Measurements from ENCODE around the gene CACNA1I. TPM values are rescaled to one million over a fixed set of nuclear protein-coding genes. Genes with fewer than 3 reads are reported as not detected.

CACNA1I gene
- total and polyA plus RNA-seq, 11 donors: 0.01 to 0.07 (median 0.04) TPM; not detected in 6

DNA sequence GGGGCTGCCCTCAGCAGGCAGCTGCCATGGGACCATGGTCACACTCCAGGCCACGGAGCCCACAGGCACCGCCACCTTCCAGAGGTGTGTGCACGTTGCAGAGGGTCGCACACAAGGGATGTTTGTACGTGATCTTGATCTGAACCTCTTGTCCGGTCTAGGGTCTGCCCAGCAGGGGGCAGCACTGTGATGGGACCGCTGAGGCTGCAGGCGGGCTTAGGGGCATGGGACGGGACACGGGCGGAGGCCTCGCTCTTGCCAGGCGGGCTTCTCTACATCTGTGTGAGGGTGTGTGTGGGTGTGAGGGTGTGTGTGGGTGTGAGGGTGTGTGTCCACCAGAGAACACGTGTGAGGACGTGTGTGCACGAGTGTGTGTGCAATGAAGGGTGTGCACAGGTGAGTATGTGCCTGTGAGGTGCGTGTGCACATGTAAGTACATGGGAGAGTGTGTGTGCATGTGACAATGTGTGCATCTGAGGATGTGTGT, 52.4 kb downstream of the CACNA1I start:
- TF ChIP-seq, protein P1, sequence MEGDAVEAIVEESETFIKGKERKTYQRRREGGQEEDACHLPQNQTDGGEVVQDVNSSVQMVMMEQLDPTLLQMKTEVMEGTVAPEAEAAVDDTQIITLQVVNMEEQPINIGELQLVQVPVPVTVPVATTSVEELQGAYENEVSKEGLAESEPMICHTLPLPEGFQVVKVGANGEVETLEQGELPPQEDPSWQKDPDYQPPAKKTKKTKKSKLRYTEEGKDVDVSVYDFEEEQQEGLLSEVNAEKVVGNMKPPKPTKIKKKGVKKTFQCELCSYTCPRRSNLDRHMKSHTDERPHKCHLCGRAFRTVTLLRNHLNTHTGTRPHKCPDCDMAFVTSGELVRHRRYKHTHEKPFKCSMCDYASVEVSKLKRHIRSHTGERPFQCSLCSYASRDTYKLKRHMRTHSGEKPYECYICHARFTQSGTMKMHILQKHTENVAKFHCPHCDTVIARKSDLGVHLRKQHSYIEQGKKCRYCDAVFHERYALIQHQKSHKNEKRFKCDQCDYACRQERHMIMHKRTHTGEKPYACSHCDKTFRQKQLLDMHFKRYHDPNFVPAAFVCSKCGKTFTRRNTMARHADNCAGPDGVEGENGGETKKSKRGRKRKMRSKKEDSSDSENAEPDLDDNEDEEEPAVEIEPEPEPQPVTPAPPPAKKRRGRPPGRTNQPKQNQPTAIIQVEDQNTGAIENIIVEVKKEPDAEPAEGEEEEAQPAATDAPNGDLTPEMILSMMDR (IDR thresholded peaks at IDR 0.05): peak; percentile 32 to 62 (median 50)
- no peak for TF ChIP-seq POLR2A (IDR thresholded peaks at IDR 0.05)
- Histone ChIP-seq H3K4me1 (no peaks in the 10 kb centered on the region), H3K4me3 (no peak overlapping the region), H3K27me3 (peaks cover 5 to 88% (median 34%) of the 10 kb centered on the region in 9 donors), H3K27ac (no peak overlapping the region), H3K9me3 (no peaks in the 10 kb centered on the region), H3K36me3 (no peaks in the 10 kb centered on the region)
- 23 to 37% (median 33%) methylated on average over 16 to 17 of the region's 17 CpGs for WGBS, 4 donors
- intact Hi-C loops (cut with DNase I): loop anchor here (2.0 to 10.0 kb wide), 4 partner anchors 399 to 404 kb away; no protein-coding TSS in a partner anchor
- peak; percentile 38 to 58 (median 52) for ATAC-seq
- DNase-seq: peak; percentile 32 to 82 (median 40)

DNA sequence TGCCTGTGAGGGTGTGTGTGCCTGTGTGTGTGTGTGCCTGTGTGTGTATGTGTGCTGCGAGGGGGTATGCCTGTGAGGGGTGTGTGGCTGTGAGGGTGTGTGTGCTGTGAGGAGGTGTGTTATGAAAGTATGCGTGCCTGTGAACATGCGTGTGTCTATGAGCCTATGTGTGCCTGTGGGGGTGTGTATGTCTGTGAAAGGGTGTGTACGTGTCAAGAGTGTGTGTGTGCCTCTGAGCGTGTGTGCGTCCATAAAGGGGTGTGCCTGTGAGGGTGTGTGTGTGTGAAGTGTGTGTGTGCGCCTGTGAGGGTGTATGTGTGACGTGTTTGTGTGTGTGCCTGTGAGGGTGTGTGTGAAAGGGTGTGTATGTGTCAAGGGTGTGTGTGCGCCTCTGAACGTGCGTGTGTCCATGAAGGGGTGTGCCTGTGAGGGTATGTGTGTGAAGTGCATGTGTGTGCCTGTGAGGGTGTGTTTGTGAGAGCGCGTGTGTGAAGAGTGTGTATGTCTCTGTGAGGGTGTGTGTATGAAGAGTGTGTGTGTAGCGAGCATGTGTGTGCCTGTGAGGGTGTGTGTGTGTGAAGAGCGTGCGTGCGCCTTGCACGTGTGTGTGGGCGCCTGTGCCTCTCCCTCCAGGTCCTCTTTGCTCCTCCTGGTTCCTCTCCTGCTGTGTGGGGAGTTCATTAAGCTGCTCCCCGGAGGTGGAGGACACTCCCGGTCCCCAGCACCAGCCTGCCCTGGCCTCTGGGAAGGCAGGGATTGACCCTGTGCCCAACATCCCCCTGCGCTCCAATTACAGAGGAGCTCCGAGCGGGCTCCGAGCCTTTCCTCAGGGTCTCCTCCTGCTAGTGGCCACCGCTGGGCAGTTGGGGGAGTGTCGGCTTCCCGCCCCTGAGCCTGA, 53.3 kb downstream of the CACNA1I start:
- TF ChIP-seq, protein P1 (IDR thresholded peaks at IDR 0.05): no peak
- TF ChIP-seq POLR2A (IDR thresholded peaks at IDR 0.05): no peak
- peak in 1 of 5 donors; percentile 33 for DNase-seq
- intact Hi-C loops (cut with DNase I): loop anchor here (2.0 to 10.0 kb wide), 4 partner anchors 398 to 403 kb away; no protein-coding TSS in a partner anchor

DNA sequence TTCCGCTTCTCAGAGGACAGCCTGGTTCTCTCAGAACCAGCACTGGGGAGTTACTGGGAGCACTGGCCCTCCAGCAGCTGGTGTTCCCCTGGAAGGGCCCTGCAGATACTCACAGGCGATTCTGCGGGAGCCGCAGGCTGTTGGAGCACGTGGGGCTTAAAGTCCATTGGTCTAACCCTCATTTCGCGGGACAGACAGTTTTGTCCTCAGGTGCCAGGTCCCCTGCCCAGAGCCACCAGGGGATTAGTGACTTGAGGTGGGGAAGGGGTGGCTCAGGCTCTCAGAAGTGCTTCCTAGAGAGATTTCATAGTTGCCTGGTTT, 53.9 kb downstream of the CACNA1I start:
- ATAC-seq: no peak
- Histone ChIP-seq H3K4me3 (no peak overlapping the region), H3K36me3 (no peaks in the 10 kb centered on the region), H3K27me3 (peaks cover 5 to 88% (median 31%) of the 10 kb centered on the region in 9 donors), H3K9me3 (no peaks in the 10 kb centered on the region), H3K4me1 (no peaks in the 10 kb centered on the region), H3K27ac (no peak overlapping the region)
- TF ChIP-seq, protein P1 (IDR thresholded peaks at IDR 0.05): no peak
- no peak for TF ChIP-seq POLR2A (IDR thresholded peaks at IDR 0.05)
- intact Hi-C loops (cut with DNase I): loop anchor here in 4 of 10 donors (5.0 to 10.0 kb wide), 3 partner anchors 398 to 403 kb away; no protein-coding TSS in a partner anchor
- DNase-seq: no peak
- 27 to 34% (median 29%) methylated on average over 3 to 7 of the region's 7 CpGs for WGBS, 4 donors

More for the DNA sequence above, 53.3 kb downstream of the CACNA1I start:
- Histone ChIP-seq H3K4me1 (no peaks in the 10 kb centered on the region), H3K27ac (no peak overlapping the region), H3K36me3 (no peaks in the 10 kb centered on the region), H3K4me3 (no peak overlapping the region), H3K9me3 (no peaks in the 10 kb centered on the region), H3K27me3 (peaks cover 5 to 88% (median 33%) of the 10 kb centered on the region in 9 donors)
- 56 to 75% (median 57%) methylated on average over 23 to 28 of the region's 28 CpGs for WGBS, 4 donors
- no peak for ATAC-seq
